Lower leg skin (tissue), 4 donors: ENCODE measurements around the gene RAP1GAP2. TPM values are rescaled to one million over a fixed set of nuclear protein-coding genes. Genes with fewer than 3 reads are reported as not detected.
A peak's percentile ranks its signal among the peaks of the same experiment; 100 is the strongest.

ENCODE experiments used
- DNase-seq, 2 donors: peaks; one replicate each; pipeline ENCODE4 v3.0.0-alpha.2; 2019; ENCODE audit warnings: low spot score in 2 of 2
- H3K4me3 ChIP-seq: fragments of 200-600 bp; sonication (generic); 2 replicates; pipeline ENCODE4 v1.5.1; 2017; ENCODE audit warnings: mild to moderate bottlenecking, low read depth; ENCODE audit not compliant: poor library complexity, severe bottlenecking
- POLR2A ChIP-seq, 2 donors: fragments of 450-650 bp; IDR thresholded peaks; one replicate each; pipeline ENCODE4 v1.6.1; 2016 to 2017; ENCODE audit warnings: antibody characterized with exemption in 2 of 2, mild to moderate bottlenecking in 1 of 2, moderate library complexity in 1 of 2
- WGBS, 2 donors: methylation state at CpG; one replicate each; pipeline ENCODE4 v1.1.5; 2018; 5-methylcytosine and 5-hydroxymethylcytosine counted together
- intact Hi-C: fragments of 100-400 bp; cut with DNase I; formaldehyde crosslinking; loops from one replicate; pipeline ENCODE4 v1.15.0; 2023; ENCODE audit warnings: low total_unique reads
- total RNA-seq, 4 donors: library from RNA; depleted of rRNA; stranded (reverse); fragments of >200 nt; gene quantifications; one replicate each; pipeline ENCODE4 v1.1.0, GENCODE V29; 2016
- TF ChIP-seq, protein P1 (sequence below), 3 donors: fragments of 450-650 bp; IDR thresholded peaks; one replicate each; pipeline ENCODE4 v1.5.1; 2016; ENCODE audit warnings: antibody characterized with exemption in 3 of 3, mild to moderate bottlenecking in 3 of 3, moderate library complexity in 2 of 3

The RAP1GAP2 gene
- total RNA-seq, 4 donors from 2014 or later, result 9.2 to 15.3 (median 12.8) TPM

GRCh38 chr17:2853283-2854142 lies 57.3 kb downstream of the RAP1GAP2 start:
- 1 to 3% methylated on average over 18 to 88 of the region's 119 CpGs for WGBS, 2 donors
- no peak for TF ChIP-seq POLR2A (IDR thresholded peaks at IDR 0.05)
- TF ChIP-seq, protein P1, sequence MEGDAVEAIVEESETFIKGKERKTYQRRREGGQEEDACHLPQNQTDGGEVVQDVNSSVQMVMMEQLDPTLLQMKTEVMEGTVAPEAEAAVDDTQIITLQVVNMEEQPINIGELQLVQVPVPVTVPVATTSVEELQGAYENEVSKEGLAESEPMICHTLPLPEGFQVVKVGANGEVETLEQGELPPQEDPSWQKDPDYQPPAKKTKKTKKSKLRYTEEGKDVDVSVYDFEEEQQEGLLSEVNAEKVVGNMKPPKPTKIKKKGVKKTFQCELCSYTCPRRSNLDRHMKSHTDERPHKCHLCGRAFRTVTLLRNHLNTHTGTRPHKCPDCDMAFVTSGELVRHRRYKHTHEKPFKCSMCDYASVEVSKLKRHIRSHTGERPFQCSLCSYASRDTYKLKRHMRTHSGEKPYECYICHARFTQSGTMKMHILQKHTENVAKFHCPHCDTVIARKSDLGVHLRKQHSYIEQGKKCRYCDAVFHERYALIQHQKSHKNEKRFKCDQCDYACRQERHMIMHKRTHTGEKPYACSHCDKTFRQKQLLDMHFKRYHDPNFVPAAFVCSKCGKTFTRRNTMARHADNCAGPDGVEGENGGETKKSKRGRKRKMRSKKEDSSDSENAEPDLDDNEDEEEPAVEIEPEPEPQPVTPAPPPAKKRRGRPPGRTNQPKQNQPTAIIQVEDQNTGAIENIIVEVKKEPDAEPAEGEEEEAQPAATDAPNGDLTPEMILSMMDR (IDR thresholded peaks at IDR 0.05), result no peak
- peak overlapping the region; percentile 37 for H3K4me3 ChIP-seq
- peak in 1 of 2 donors; percentile 88 for DNase-seq
- intact Hi-C loops, result loop anchor here (10.0 kb wide), 1 partner anchor 151 kb away; no protein-coding TSS in a partner anchor

DNA sequence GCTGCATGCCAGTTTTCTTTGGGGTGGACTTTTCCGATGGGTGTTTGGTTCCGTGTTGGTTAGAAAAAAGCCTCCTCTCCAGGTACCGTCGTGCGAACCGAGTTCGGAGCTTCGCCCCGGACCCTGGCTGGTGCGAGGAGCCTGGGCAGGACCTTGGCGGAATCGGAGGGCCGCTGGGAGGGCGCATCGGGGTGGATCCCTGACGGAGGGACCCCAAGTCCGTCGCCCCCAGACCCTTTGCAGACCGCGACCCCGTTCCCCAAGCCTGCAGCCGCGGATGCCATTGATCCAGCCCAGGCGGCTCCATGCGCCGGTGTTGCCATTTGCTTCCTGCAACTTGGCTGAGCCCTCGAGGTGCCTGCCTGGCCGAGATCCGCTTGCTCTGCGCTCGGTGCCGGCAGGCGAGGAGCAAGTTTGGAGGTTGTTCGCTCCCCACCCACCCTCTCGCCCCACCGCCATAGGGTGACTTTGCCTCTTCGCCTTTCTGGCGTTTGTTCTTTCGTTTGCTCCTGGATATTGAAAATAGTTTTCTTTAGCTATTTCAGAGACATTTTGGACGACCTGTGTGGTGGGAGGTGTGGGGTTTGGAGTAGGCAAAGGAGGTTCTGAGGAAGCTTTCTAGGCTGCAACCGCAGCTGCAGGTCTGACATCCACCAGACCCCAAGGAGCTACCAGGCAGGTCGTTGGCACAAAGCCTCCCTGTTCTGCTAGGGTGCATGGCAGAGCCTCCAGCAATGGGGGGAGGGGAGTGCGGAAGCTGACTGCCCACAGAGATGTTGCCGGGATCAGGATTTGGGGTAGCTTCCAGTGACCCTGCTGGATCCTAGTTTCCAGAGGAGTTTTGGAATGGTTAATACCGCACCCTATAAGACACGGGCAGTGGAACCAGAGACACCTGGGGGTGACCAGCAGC lies 58.2 kb downstream of the RAP1GAP2 start:
- TF ChIP-seq, protein P1 (IDR thresholded peaks at IDR 0.05), result no peak
- TF ChIP-seq POLR2A (IDR thresholded peaks at IDR 0.05), result no peak
- no peak for DNase-seq
- H3K4me3 ChIP-seq, result peak overlapping the region; percentile 19
- intact Hi-C loops, result loop anchor here (10.0 kb wide), 1 partner anchor 150 kb away; no protein-coding TSS in a partner anchor
- 1 to 2% methylated on average over 35 to 46 of the region's 46 CpGs for WGBS, 2 donors

GRCh38 chr17:2855063-2855600 lies 58.9 kb downstream of the RAP1GAP2 start:
- no peak for DNase-seq
- no peak for TF ChIP-seq POLR2A (IDR thresholded peaks at IDR 0.05)
- TF ChIP-seq, protein P1 (IDR thresholded peaks at IDR 0.05), result no peak
- 43 to 49% methylated on average over 8 of the region's 8 CpGs for WGBS, 2 donors
- H3K4me3 ChIP-seq, result no peak overlapping the region
- intact Hi-C loops, result loop anchor here (10.0 kb wide), 1 partner anchor 150 kb away; no protein-coding TSS in a partner anchor

- TF ChIP-seq, protein P1 (IDR thresholded peaks at IDR 0.05), result no peak
- TF ChIP-seq POLR2A (IDR thresholded peaks at IDR 0.05), result no peak
- no peak for DNase-seq
- intact Hi-C loops, result loop anchor here (10.0 kb wide), 1 partner anchor 148 kb away; no protein-coding TSS in a partner anchor
- WGBS, 2 donors, result 91 to 97% methylated on average over 5 of the region's 5 CpGs
- H3K4me3 ChIP-seq, result no peak overlapping the region
These were observed 60.5 kb downstream of the RAP1GAP2 start for GRCh38 chr17:2856727-2857126.

DNA sequence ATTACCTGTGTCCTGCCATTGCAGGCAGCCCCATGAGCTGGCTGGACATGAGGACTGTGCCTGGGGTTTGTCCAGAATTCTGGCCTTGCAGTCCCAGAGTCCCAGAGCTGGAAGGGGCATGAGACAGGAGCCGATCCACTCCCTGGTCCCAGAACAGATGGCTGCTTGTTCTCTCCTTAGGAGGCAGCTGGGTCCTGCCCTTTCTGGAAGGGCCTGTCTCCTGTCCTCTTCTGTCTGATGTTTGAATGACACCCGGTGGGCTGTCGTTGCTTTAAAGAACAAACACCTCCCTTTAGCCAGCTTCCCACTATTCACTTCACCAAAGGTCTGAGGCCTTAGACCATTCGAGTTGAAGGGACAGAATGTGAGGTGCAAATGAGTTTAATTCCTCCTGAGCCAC lies 63.8 kb downstream of the RAP1GAP2 start:
- WGBS, 2 donors, result 74 to 76% methylated on average over 4 of the region's 4 CpGs
- intact Hi-C loops, result no loop called here
- no peak for DNase-seq

More for the DNA sequence above, 63.8 kb downstream of the RAP1GAP2 start:
- no peak overlapping the region for H3K4me3 ChIP-seq
- TF ChIP-seq, protein P1 (IDR thresholded peaks at IDR 0.05), result no peak
- TF ChIP-seq POLR2A (IDR thresholded peaks at IDR 0.05), result no peak
